ENCODE data around the gene KIRREL2.

- TF ChIP-seq CTCF (conservative IDR thresholded peaks at IDR 0.05; ENCODE audit: low read depth in 2 of 2) = no peak; a peak in 1 of 4 replicates
- TF ChIP-seq POLR2AphosphoS5 (IDR thresholded peaks at IDR 0.05; ENCODE audit: low read depth) = peak; percentile 78
- no peak for TF ChIP-seq JUNB (IDR thresholded peaks at IDR 0.05; ENCODE audit: unreplicated experiment)
Observed at GRCh38 chr19:35903550-35904179, 47.0 kb downstream of the KIRREL2 start.
